Fibroblast of the aortic adventitia (primary cell): ENCODE results near the gene TMEM212. TPM values are rescaled to one million over a fixed set of nuclear protein-coding genes. Genes with fewer than 3 reads are reported as not detected.

Experiments used
- DNase-seq: peaks from one replicate; pipeline ENCODE4 v3.0.0-alpha.2; 2010; ENCODE audit warnings: low read depth
- H3K4me3 ChIP-seq: 2 replicates; pipeline ENCODE4 v1.5.1; 2011; ENCODE audit warnings: low read depth, mild to moderate bottlenecking, control low read depth, low read length, moderate library complexity
- total RNA-seq: library from RNA; depleted of rRNA; stranded (reverse); fragments of >200 nt; gene quantifications from 2 replicates; pipeline ENCODE4 v1.2.3, GENCODE V29; 2012; ENCODE audit warnings: low replicate concordance
- TF ChIP-seq, protein P1 (sequence below): IDR thresholded peaks from 2 replicates; pipeline ENCODE4 v1.5.1; 2011; ENCODE audit warnings: mild to moderate bottlenecking, low read length, control low read depth, inconsistent platforms; ENCODE audit not compliant: insufficient read depth

Gene TMEM212
- total RNA-seq, 1 donor, result not detected

DNA sequence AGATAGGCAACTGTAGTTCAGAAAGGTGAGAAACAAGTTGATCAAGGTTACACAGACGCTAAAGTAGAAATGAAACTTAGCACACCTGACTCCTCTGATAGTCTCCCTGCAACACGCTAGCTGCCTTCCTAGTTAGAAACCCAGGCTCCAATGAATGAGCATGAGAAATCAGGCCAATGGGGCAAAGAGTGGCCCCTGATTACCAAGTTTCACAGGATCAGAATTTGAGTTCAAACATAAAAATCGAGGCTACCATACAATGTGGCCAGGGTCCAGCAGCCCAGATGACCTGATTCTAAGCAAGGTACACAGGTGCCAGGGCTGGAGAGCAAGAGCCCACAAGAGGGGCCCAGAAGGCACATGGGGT lies 40.6 kb upstream of the TMEM212 start:
- TF ChIP-seq, protein P1, sequence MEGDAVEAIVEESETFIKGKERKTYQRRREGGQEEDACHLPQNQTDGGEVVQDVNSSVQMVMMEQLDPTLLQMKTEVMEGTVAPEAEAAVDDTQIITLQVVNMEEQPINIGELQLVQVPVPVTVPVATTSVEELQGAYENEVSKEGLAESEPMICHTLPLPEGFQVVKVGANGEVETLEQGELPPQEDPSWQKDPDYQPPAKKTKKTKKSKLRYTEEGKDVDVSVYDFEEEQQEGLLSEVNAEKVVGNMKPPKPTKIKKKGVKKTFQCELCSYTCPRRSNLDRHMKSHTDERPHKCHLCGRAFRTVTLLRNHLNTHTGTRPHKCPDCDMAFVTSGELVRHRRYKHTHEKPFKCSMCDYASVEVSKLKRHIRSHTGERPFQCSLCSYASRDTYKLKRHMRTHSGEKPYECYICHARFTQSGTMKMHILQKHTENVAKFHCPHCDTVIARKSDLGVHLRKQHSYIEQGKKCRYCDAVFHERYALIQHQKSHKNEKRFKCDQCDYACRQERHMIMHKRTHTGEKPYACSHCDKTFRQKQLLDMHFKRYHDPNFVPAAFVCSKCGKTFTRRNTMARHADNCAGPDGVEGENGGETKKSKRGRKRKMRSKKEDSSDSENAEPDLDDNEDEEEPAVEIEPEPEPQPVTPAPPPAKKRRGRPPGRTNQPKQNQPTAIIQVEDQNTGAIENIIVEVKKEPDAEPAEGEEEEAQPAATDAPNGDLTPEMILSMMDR, result no peak
- DNase-seq, result no peak
- H3K4me3 ChIP-seq, result no peak overlapping the region

DNA sequence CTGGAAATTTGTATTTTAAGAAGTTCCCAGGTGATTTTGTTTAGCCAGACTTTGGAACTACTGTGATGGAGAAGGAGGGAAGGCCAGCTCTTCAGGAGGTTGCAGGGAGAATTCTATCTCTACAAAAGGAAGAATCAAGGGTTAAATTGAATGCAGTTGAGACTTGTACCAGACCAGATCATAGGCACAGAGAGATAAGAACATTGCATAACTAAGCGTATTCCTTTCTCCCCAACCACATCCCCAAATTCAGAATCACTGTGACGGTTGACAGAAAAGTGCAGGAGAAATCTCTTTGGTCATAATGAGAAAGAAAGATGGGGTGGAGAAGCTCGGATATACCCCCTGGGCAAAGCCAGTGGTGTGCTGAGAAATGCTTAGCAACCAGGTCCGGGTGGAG lies 40.1 kb upstream of the TMEM212 start:
- TF ChIP-seq, protein P1, result no peak
- DNase-seq, result no peak
- no peak overlapping the region for H3K4me3 ChIP-seq

DNA sequence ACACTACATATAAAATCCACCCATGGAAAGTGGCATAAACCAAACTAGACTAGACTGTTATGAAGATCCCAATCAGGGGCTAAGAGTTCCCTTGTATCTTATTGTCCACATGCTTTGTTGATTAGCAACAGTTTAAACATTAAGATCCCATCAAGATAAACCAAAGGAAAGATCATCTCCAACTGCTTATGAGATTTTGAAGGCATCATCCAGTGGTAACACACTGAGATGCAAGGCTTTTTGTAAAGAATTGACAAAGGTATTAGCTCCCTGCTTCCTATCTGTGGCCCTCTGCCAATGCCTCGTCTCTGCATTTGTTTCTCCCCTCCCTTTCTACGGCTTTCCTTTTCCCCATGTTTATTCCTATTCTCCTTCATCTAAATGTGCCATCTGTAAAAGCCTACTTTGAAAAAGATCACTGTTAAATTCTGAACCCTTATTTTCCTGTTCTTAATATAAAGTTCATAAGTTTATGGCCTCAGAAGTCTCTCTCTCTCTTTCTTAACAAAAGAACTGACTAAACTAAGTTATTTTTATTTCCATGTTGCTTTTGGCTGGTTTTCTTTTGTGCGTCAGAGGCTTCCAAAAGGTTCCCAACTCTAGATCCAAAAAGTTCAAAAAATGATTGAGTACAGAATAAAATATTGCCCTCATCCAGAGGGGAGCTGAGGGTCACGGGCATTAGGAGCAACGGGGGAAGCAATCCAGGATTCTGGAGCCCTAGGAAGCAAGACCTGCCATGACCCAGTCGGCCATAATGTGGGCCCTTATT lies 38.3 kb upstream of the TMEM212 start:
- TF ChIP-seq, protein P1, result no peak
- DNase-seq, result peak; percentile 95
- no peak overlapping the region for H3K4me3 ChIP-seq

DNA sequence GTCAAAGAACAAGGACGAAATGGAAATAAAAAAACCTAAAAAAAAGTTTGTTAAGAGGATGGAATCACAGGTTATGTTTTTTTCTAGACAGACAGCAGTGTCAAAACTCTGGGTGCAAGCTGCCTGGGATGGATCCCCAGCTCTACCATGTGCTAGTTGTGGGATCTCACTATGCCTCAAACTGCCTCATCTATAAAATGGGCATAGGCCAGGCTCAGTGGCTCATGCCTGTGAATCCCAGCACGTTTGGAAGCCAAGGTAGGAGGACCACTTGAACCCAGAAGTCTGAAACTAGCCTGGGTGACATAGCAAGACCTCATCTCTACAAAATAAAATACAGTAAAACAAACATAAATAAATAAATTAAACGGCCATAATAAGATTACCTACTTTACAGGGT lies 37.5 kb upstream of the TMEM212 start:
- TF ChIP-seq, protein P1, result no peak
- no peak for DNase-seq
- no peak overlapping the region for H3K4me3 ChIP-seq

DNA sequence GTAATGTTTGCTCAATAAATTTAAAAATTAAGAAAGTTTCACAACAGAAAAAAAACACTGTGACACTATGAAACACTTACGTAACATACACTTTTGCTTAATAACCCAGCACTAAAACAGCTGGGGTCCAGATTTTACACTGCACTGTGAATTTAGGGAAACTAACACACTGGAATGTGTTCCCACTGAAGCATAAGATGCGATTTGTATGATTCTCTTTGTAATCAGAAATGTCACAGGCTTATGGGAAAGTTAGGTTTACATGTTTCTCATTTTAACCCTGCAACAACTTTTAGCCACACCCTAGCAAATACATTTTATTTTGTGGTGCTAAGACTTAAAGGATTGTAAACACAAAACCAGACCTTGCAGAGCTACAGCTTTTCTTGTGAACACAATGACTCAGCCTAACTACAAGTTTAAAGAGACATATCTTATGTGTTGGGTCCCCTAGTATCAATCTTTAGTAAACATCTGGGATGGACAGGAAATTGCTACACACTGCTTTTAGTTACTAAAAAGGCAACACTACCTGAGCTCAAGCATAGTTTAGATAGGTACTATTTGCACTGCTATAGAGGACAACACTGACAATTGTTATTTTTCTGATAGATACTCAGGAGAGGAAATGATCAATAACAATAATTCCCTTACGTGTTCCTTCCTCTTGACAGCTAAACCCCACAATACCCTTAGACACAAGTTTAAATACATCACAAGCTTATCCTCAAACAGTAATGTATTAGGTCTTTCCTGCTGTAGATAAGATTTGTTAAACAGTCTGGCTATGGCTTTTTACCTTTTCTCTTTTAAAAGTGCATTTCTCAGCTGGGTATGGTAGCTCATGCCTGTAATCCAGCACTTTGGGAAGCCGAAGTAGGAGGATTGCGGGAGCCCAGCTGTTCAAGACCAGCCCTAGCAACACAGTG lies 36.7 kb upstream of the TMEM212 start:
- TF ChIP-seq, protein P1, result no peak
- no peak overlapping the region for H3K4me3 ChIP-seq
- DNase-seq, result peak; percentile 84

DNA sequence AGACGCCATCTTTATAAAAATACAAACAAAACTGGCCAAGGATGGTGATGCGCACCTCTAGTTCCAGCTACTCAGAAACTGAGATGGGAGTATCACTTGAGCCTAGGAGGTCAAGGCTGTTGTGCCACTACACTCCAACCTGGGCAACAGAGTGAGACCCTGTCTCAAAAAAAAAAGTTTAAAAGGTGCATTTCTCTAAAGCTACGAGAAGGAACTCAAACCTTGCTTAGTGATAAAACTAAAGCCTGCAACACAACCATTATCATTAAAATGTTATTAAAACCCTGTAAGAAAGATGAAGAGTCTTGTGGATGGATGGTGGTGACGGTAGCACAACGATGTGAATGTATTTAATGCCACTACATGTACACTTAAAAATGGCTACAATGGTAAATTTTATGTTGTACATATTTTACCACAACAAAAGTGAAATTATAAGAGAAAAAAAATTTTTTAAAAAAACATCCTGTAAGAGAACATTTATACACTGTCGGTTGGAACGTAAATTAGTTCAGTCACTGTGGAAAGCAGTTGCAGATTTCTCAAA lies 35.9 kb upstream of the TMEM212 start:
- no peak overlapping the region for H3K4me3 ChIP-seq
- DNase-seq, result no peak
- TF ChIP-seq, protein P1, result no peak
